Heart left ventricle (tissue), 16 donors: ENCODE results near the gene DSC1. TPM values are rescaled to one million over a fixed set of nuclear protein-coding genes. Genes with fewer than 3 reads are reported as not detected.

Experiments
- ATAC-seq, 4 donors: fragments of 200-7000 bp; cut with Tn5 transposase; one replicate each; pipeline ENCODE4 v1.9.1; 2020 to 2022; ENCODE audit warnings: moderate library complexity in 4 of 4, mild to moderate bottlenecking in 3 of 4, moderate number of reproducible peaks in 1 of 4
- DNase-seq, 5 donors: peaks; one replicate each; pipeline ENCODE4 v3.0.0-alpha.2; 2020
- H3K27ac ChIP-seq, 12 donors: fragments of 200-600 bp; sonication (generic) in 4 of 12; one replicate each; pipeline versions ENCODE4 v1.5.0 to v1.8.0; 2016 to 2022; ENCODE audit warnings: mild to moderate bottlenecking in 2 of 12
- H3K27me3 ChIP-seq, 9 donors: fragments of 200-600 bp; sonication (generic) in 2 of 9; one replicate each; pipeline versions ENCODE4 v1.5.1 to v1.8.0; 2016 to 2022; ENCODE audit warnings: mild to moderate bottlenecking in 3 of 9
- H3K36me3 ChIP-seq, 9 donors: fragments of 200-600 bp; sonication (generic) in 2 of 9; one replicate each; pipeline versions ENCODE4 v1.5.0 to v1.8.0; 2018 to 2022; ENCODE audit warnings: mild to moderate bottlenecking in 2 of 9
- H3K4me1 ChIP-seq, 12 donors: fragments of 200-600 bp; sonication (generic) in 4 of 12; one replicate each; pipeline versions ENCODE4 v1.5.0 to v1.8.0; 2016 to 2022; ENCODE audit warnings: mild to moderate bottlenecking in 3 of 12
- H3K4me3 ChIP-seq, 12 donors: fragments of 200-600 bp; sonication (generic) in 4 of 12; one replicate each; pipeline versions ENCODE4 v1.5.0 to v1.8.0; 2017 to 2022; ENCODE audit warnings: mild to moderate bottlenecking in 9 of 12, moderate library complexity in 4 of 12
- H3K9me3 ChIP-seq, 12 donors: fragments of 200-600 bp; sonication (generic) in 4 of 12; one replicate each; pipeline versions ENCODE4 v1.5.0 to v1.8.0; 2016 to 2022; ENCODE audit warnings: mild to moderate bottlenecking in 1 of 12
- POLR2A ChIP-seq, 2 donors: fragments of 450-650 bp; IDR thresholded peaks; one replicate each; pipeline ENCODE4 v1.6.1; 2017; ENCODE audit warnings: antibody characterized with exemption in 2 of 2, mild to moderate bottlenecking in 2 of 2, moderate library complexity in 2 of 2
- WGBS, 4 donors: extraction: QIAGEN DNeasy Blood & Tissue Kit in 2 of 4; methylation state at CpG; one replicate each; pipeline versions ENCODE4 v1.1.5 to v1.1.7; 2013 to 2018; 5-methylcytosine and 5-hydroxymethylcytosine counted together
- intact Hi-C, 10 donors: fragments of 100-400 bp; cut with DNase I; formaldehyde crosslinking; loops; one replicate each; pipeline versions ENCODE4 v1.11.1 to v1.14.2; 2022
- polyA plus RNA-seq, 2 donors: library from polyadenylated mRNA; stranded (reverse); fragments of 200-250 nt; gene quantifications; one replicate each; pipeline ENCODE4 v1.2.3, GENCODE V29; 2013
- total RNA-seq, 9 donors: library from RNA; depleted of rRNA in 2 of 9; stranded (reverse); fragments of >200 nt in 2 of 9; fragmentation: NEBNext Ultra II Directional in 3 of 9; extraction: Animal tissue kit (Norgen Biotek cat#: 25700) in 3 of 9; gene quantifications; one replicate each; pipeline versions ENCODE4 v1.1.0 to v1.2.4, GENCODE V29; 2016 to 2023
- TF ChIP-seq, protein P1 (sequence below), 12 donors: fragments of 200-600 bp; sonication (generic) in 4 of 12; IDR thresholded peaks; one replicate each; pipeline versions ENCODE4 v1.5.0 to v1.8.0; 2018 to 2022; ENCODE audit warnings: antibody characterized with exemption in 12 of 12, mild to moderate bottlenecking in 5 of 12
- donor health status: ischemic (EF 13 %, LVEDD 7.1; RV severe dilation, severe dysfunction).
- donor health status: healthy with polysubstance abuse.
- donor health status: DM: no; HTN: yes; CAD: no.
- donor health status: DM: no; HTN: no; CAD: no.
- donor health status: ischemic (EF 25% LVEDD 6.9; RV normal size, moderate dysfunction).
- donor health status: ischemic (EF 25% LVEDD 5.7; RV mildly dilated, moderate dysfunction).
- donor health status: healthy.
- donor health status: DM: yes; HTN: yes; CAD: no.
- donor health status: ischemic (EF 35%, LVEDD 5.7; RV mildly dilated, moderate dysfunction).
- donor health status: nonischemic (EF 11% LVEDD 7.7; RV severe dilation, severe dysfunction).
- donor health status: DM: yes; HTN: yes; CAD: no.
- donor health status: PGD.
- donor health status: ischemic (EF 29% LVEDD 5.4; RV normal size, mild dysfunction).
- donor health status: nonischemic (EF 23%, LVEDD 6.1; RV moderate dilation, normal function).

The DSC1 gene
- total and polyA plus RNA-seq, 11 donors = 0.18 to 10.7 (median 4.9) TPM

DNA sequence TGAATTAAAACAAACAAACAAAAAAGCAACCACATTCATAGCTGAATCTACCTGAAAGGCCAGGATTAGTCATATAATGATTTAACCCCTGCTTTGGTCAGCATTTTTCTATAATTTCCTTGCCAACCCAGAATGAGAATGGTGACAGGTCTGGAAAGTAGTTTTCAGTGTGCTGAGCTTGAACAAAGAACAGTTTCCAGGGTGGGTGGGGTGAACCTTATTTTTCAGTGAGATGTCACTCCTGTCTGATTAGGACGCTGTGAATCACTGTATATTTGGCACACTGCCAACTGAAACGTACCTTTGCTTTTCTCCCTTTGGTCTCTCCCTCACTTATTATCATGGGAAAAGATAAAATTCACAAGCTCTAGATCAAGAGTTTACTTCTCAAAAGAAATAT, 35.0 kb upstream of the DSC1 start:
- no peak for ATAC-seq

DNA sequence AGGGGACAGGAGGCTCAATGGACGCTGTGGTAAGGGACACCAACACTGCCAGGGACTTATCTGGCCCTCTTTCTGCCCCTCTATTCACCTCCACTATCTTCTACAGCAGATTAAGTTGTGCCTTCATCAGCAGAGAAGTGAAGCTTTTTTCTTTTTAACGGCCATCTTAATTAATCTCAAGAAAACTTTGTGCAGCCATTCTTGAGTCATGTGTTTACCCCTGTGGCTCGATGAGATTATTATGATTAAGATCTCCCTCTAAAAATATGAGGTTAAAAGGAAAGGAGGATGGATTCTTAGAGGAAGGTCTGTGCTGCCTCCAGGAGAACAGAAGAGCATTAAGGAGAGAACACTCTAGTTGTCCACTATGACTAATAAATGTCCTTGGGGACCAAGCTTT, 32.4 kb upstream of the DSC1 start:
- intact Hi-C loops = loop anchor here in 1 of 10 donors (10.0 kb wide), 1 partner anchor 60 kb away; no protein-coding TSS in a partner anchor
- DNase-seq (no peak), ATAC-seq (no peak)
- H3K27me3 ChIP-seq = no peaks in the 10 kb centered on the region
- peaks cover 0 to 7% (median 0%) of the 10 kb centered on the region in 12 donors for H3K4me1 ChIP-seq
- 67 to 77% (median 71%) methylated on average over 3 of the region's 3 CpGs for WGBS, 4 donors
- no peak overlapping the region for H3K4me3 ChIP-seq
- H3K9me3 ChIP-seq = no peaks in the 10 kb centered on the region
- TF ChIP-seq, protein P1, sequence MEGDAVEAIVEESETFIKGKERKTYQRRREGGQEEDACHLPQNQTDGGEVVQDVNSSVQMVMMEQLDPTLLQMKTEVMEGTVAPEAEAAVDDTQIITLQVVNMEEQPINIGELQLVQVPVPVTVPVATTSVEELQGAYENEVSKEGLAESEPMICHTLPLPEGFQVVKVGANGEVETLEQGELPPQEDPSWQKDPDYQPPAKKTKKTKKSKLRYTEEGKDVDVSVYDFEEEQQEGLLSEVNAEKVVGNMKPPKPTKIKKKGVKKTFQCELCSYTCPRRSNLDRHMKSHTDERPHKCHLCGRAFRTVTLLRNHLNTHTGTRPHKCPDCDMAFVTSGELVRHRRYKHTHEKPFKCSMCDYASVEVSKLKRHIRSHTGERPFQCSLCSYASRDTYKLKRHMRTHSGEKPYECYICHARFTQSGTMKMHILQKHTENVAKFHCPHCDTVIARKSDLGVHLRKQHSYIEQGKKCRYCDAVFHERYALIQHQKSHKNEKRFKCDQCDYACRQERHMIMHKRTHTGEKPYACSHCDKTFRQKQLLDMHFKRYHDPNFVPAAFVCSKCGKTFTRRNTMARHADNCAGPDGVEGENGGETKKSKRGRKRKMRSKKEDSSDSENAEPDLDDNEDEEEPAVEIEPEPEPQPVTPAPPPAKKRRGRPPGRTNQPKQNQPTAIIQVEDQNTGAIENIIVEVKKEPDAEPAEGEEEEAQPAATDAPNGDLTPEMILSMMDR (IDR thresholded peaks at IDR 0.05) = no peak
- no peak for TF ChIP-seq POLR2A (IDR thresholded peaks at IDR 0.05)
- H3K27ac ChIP-seq = no peak overlapping the region
- no peaks in the 10 kb centered on the region for H3K36me3 ChIP-seq

More for the DNA sequence above, 35.0 kb upstream of the DSC1 start:
- intact Hi-C loops = loop anchor here in 1 of 10 donors (10.0 kb wide), 1 partner anchor 63 kb away; no protein-coding TSS in a partner anchor
- Histone ChIP-seq H3K4me1 (no peaks in the 10 kb centered on the region), H3K9me3 (no peaks in the 10 kb centered on the region), H3K36me3 (no peaks in the 10 kb centered on the region), H3K27me3 (no peaks in the 10 kb centered on the region), H3K27ac (no peak overlapping the region), H3K4me3 (no peak overlapping the region)
- TF ChIP-seq, protein P1 (IDR thresholded peaks at IDR 0.05) = no peak
- no peak for TF ChIP-seq POLR2A (IDR thresholded peaks at IDR 0.05)
- DNase-seq = no peak
- WGBS, 4 donors = 3 to 13% (median 6%) methylated on average over 2 of the region's 2 CpGs

DNA sequence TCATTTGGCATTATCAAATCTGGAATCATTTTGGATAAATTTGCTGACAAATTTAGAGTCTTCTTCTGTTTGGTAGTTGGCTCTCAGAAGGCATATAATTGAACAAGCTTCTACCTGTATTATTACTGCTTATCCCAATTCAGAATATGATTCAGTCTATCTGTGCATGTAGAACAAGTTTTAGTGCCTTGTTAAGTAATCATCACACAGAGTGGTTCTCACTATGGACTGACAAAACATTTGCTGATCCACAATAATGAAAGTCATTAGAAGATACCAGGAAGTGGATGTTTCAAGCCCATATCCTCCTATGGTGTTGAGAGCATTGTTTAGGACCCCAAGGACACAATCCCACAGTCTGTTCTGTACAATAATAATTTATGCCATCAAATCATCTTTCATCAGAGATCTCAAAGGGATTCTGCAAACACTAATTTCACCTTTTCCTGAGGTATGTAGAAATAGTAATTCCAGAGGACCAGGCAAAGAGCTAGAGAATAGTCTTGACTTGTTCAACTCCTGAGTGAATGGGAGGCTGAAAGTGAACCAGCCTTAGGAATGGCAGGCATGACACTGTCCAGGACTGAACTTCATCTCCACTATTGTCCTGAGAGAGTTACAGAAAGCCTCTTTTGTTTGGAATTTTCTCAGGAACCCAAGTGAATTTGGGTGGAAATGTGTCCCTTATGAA, 29.6 kb upstream of the DSC1 start:
- Histone ChIP-seq H3K36me3 (no peaks in the 10 kb centered on the region), H3K9me3 (no peaks in the 10 kb centered on the region), H3K27me3 (no peaks in the 10 kb centered on the region), H3K27ac (no peak overlapping the region), H3K4me1 (peaks cover 0 to 7% (median 0%) of the 10 kb centered on the region in 12 donors), H3K4me3 (no peak overlapping the region)
- ATAC-seq (no peak), DNase-seq (no peak)
- intact Hi-C loops = loop anchor here in 1 of 10 donors (10.0 kb wide), 1 partner anchor 57 kb away; no protein-coding TSS in a partner anchor
- TF ChIP-seq, protein P1 (IDR thresholded peaks at IDR 0.05) = no peak
- no peak for TF ChIP-seq POLR2A (IDR thresholded peaks at IDR 0.05)

DNA sequence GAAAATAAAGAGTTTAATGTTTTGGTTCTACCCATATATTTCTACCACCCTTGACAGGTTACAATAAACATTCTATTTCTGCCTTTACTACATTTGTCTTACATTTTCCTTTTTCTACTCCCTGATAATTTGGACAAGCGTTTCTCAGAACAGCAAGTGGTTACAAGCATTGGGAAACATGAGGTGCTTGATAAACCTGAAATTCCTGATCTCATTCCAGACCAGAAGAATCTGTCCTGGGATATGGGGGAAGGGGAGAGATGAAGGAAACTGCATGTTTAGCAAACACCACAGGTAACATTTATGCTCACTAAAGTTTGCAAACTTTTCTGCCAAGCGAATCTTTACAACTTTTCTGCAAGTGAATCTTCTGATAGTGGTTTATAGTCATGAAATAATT, 28.3 kb upstream of the DSC1 start:
- H3K27ac ChIP-seq = no peak overlapping the region
- H3K4me3 ChIP-seq = no peak overlapping the region
- no peak for ATAC-seq
- TF ChIP-seq POLR2A (IDR thresholded peaks at IDR 0.05) = no peak
- H3K36me3 ChIP-seq = no peaks in the 10 kb centered on the region
- H3K27me3 ChIP-seq = no peaks in the 10 kb centered on the region
- H3K9me3 ChIP-seq = no peaks in the 10 kb centered on the region
- WGBS, 4 donors = 58 to 65% (median 60%) methylated on average over 2 of the region's 2 CpGs
- no peak for DNase-seq
- intact Hi-C loops = loop anchor here in 1 of 10 donors (10.0 kb wide), 1 partner anchor 56 kb away; no protein-coding TSS in a partner anchor
- H3K4me1 ChIP-seq = peaks cover 0 to 7% (median 0%) of the 10 kb centered on the region in 12 donors
